Activated T-helper 1 cell treated with anti-CD3 and anti-CD28 coated beads, Interleukin-12 subunit alpha, Interleukin-12 subunit beta, Interleukin-2, Interleukin-4 antibody, amounts not matched to agents 30 ng/mL and 10 ng/mL and 1 ng/mL, durations not matched to agents 14 hours and 24 hours and 36 hours (primary cell): ENCODE data around the gene CSMD2. TPM values are rescaled to one million over a fixed set of nuclear protein-coding genes. Genes with fewer than 3 reads are reported as not detected.

Experiments
- DNase-seq: peaks from one replicate; pipeline ENCODE4 v3.0.0; 2021; ENCODE audit warnings: low spot score
- H3K27ac Mint-ChIP-seq: one replicate; pipeline ENCODE4 v1.8.0; 2021; ENCODE audit warnings: mild to moderate bottlenecking, mixed read lengths
- H3K27me3 Mint-ChIP-seq: one replicate; pipeline ENCODE4 v1.8.0; 2022; ENCODE audit warnings: mild to moderate bottlenecking, moderate library complexity, mixed read lengths; ENCODE audit not compliant: insufficient read depth
- H3K36me3 Mint-ChIP-seq: one replicate; pipeline ENCODE4 v1.8.0; 2021; ENCODE audit warnings: low read depth, mixed read lengths
- H3K4me1 Mint-ChIP-seq: one replicate; pipeline ENCODE4 v1.8.0; 2021; ENCODE audit warnings: low read depth, mixed read lengths
- H3K4me3 Mint-ChIP-seq: one replicate; pipeline ENCODE4 v1.8.0; 2021; ENCODE audit warnings: mild to moderate bottlenecking, moderate library complexity, mixed read lengths
- H3K9me3 Mint-ChIP-seq: one replicate; pipeline ENCODE4 v1.8.0; 2021; ENCODE audit warnings: mixed read lengths
- intact Hi-C: fragments of 100-400 bp; cut with micrococcal nuclease; formaldehyde crosslinking; loops from one replicate; pipeline ENCODE4 v1.15.1; 2024
- total RNA-seq: library from RNA; stranded (reverse); gene quantifications from 2 replicates; pipeline ENCODE4 v1.2.3, GENCODE V29; 2022

Gene CSMD2
- total RNA-seq, 1 donor from 2014 or later: not detected

DNA sequence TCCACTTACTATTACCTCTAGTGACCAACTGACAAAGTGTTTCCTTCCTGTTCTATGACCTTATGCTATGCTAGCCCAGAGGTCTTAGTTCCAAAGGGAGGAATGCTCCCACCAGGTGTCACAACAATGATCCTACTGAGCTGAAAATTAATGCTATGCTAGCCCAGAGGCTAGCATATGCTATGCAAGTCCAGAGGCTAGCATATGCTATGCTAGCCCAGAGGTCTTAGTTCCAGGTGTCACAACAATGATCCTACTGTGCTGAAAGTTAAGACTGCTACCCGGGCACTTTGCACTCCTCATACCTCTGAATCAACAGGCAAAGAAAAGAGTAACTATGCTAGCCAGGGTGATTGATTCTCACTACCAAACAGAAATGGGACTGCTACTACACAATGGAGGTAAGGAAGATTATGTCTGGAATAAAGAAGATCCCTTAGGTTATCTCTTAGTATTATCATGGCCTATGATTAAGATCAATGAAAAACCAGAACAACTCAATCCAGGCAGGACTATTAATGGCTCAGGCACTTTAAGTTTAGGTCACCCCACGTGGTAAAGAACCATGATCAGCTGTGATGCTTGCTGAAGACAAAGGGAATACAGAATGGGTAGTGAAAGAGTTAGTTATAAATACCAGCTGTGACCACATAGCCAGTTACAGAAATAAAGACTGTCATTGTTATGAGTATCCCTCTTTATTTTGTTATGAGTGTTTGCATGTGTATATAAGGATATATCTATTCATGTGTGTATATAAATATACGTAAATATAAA, 114.1 kb downstream of the CSMD2 start:
- H3K27me3 Mint-ChIP-seq: no peaks in the 10 kb centered on the region
- H3K4me1 Mint-ChIP-seq: no peaks in the 10 kb centered on the region
- no peak overlapping the region for H3K27ac Mint-ChIP-seq
- H3K36me3 Mint-ChIP-seq: no peaks in the 10 kb centered on the region
- no peaks in the 10 kb centered on the region for H3K9me3 Mint-ChIP-seq
- no peak overlapping the region for H3K4me3 Mint-ChIP-seq
- DNase-seq: no peak
- intact Hi-C loops: no loop called here

DNA sequence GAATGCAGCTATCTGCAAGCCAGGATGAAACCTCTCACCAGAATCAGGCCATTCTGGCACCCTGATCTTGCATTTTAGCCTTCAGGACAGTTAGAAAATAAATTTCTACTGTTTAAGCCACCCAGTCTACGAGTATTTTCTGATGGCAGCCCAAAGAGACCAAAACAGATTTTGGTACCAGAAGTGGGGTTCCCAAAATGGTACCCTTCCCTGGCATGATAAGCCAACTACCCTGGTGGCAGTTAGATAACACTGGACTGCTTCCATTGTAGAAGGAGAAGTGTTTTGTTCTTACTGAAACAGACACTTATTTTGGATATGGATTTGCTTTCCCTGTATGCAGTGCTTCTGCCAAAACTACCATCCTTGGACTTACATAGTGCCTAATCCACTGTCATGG, 115.0 kb downstream of the CSMD2 start:
- H3K4me3 Mint-ChIP-seq: no peak overlapping the region
- H3K27me3 Mint-ChIP-seq: no peaks in the 10 kb centered on the region
- no peak overlapping the region for H3K27ac Mint-ChIP-seq
- H3K36me3 Mint-ChIP-seq: no peaks in the 10 kb centered on the region
- intact Hi-C loops: no loop called here
- DNase-seq: no peak
- no peaks in the 10 kb centered on the region for H3K9me3 Mint-ChIP-seq
- H3K4me1 Mint-ChIP-seq: no peaks in the 10 kb centered on the region

DNA sequence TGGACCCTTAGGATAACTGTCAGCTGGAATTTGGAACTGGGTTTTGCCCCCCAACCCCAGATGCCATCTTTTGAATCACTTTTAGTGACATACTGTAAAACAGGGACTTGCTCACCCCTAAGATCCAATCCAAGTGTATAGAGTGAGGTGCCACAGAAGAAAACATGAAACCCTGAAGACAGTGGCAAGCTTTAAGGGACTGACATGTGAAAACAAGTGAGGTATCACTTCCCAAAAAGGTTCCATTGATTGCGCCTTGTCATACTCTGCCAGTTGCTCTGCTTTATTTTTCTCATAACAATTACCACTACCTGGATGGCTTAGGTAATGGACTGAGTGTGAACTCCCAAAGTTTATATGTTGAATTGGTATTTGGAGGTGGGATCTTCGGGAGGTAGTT, 115.6 kb downstream of the CSMD2 start:
- Mint-ChIP-seq H3K9me3 (no peaks in the 10 kb centered on the region), H3K4me3 (no peak overlapping the region), H3K4me1 (no peaks in the 10 kb centered on the region), H3K36me3 (no peaks in the 10 kb centered on the region), H3K27me3 (no peaks in the 10 kb centered on the region), H3K27ac (no peak overlapping the region)
- intact Hi-C loops: no loop called here
- DNase-seq: no peak

DNA sequence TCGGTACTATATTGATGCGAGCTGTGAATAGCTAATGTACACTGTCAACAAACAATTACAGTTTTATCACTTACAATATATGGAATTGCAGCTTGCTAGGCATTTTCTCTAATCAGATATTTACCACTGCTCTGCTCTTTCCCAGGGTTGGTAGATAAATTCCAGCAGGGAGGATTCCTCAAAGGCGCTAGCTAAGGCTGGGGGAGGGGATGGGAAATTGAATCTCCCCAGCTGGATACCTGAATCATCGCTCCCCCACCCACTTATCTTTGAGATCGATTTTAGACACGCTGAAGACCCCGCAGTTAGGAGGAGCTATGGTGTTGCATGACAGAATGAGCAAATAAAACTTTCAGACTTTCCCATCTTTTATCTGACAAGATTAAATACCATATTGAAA, 127.2 kb downstream of the CSMD2 start:
- Mint-ChIP-seq H3K9me3 (no peaks in the 10 kb centered on the region), H3K27me3 (peaks cover 2% of the 10 kb centered on the region)

DNA sequence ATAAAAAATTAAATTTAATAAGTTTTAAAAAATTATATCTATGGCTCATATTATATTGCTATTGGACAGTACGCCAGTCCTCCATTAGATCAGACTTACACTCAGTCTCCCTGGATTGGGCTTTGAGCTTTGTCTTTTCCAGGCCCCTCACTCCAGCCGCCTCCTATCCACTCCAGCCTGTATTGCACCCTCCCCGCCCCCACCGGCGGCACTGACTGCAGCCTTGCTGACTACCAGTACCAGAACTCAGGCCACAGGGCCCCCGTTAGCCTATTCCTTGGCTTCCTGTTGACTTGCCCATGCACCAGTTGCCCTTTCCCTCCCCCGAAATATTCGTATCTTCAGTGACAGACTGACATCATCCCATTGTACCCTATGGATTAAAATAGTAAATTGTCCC, 127.9 kb downstream of the CSMD2 start:
- intact Hi-C loops: no loop called here
- no peaks in the 10 kb centered on the region for H3K9me3 Mint-ChIP-seq
- H3K4me1 Mint-ChIP-seq: no peaks in the 10 kb centered on the region
- no peak overlapping the region for H3K27ac Mint-ChIP-seq
- no peak for DNase-seq
- H3K27me3 Mint-ChIP-seq: peaks cover 2% of the 10 kb centered on the region
- H3K4me3 Mint-ChIP-seq: no peak overlapping the region
- no peaks in the 10 kb centered on the region for H3K36me3 Mint-ChIP-seq

More for the DNA sequence above, 127.2 kb downstream of the CSMD2 start:
- H3K27ac Mint-ChIP-seq: no peak overlapping the region
- H3K4me3 Mint-ChIP-seq: no peak overlapping the region
- intact Hi-C loops: no loop called here
- H3K36me3 Mint-ChIP-seq: no peaks in the 10 kb centered on the region
- no peaks in the 10 kb centered on the region for H3K4me1 Mint-ChIP-seq
- no peak for DNase-seq

DNA sequence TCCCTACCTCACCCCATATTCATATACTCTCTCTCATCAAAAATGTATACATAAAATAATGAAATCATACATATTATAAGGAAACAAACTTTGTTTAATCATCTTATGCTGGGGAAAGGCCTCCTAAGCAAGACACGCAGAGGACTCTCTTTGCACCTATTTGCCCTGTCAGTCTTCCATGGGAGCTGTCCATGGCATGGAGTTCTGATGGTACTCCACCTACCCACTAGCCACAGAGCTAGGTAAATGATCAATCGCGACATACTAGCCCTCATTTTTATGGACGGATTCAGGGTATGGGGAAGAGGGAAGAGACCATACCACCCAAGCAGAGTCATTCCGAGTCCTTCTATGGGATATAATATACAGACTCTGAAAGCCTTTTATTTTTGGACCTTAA, 131.0 kb downstream of the CSMD2 start:
- Mint-ChIP-seq H3K27ac (no peak overlapping the region), H3K27me3 (peaks cover 2% of the 10 kb centered on the region), H3K4me3 (no peak overlapping the region), H3K36me3 (no peaks in the 10 kb centered on the region), H3K9me3 (no peaks in the 10 kb centered on the region), H3K4me1 (no peaks in the 10 kb centered on the region)
- no peak for DNase-seq
- intact Hi-C loops: no loop called here

DNA sequence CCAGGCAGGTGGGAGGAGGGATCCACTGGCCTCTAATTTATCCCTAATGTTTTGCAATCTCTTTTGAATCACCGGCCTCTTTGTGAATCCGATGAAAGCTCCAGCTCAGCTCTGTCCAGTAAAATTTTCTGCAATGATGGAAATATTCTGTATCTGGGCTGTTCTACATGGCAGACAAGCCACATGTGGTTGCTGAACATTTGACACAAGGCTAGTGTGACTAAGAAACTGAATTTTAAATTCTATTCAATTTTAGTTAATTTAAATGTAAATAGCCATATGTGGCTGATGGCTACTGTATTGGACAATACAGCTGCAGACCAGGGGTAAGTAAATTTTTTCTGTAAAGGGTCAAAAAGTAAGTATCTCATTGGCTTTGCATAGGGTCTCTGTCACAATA, 135.1 kb downstream of the CSMD2 start:
- intact Hi-C loops: no loop called here
- DNase-seq: no peak
- H3K4me3 Mint-ChIP-seq: no peak overlapping the region
- H3K27me3 Mint-ChIP-seq: peaks cover 6% of the 10 kb centered on the region
- no peaks in the 10 kb centered on the region for H3K4me1 Mint-ChIP-seq
- H3K27ac Mint-ChIP-seq: no peak overlapping the region
- H3K36me3 Mint-ChIP-seq: no peaks in the 10 kb centered on the region
- no peaks in the 10 kb centered on the region for H3K9me3 Mint-ChIP-seq

DNA sequence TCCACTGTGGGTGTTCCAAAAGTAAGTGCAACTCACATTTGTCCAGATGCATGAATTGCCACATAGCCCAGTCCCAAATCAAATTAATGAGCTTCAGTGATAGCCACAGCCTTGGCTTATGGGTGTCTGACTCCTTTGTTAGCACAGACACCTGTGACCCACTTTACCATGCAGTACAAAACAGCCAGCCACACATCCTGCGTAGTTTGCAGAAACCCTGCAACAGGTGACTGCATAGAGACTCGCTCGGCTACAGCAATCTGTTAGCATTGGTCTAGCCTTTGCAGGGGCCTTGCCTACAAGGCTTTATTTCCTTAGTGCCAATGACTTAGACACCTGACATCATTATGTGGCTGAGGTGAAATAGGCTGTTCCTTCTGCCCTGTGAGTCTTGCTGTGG, 135.5 kb downstream of the CSMD2 start:
- Mint-ChIP-seq H3K27me3 (peaks cover 4% of the 10 kb centered on the region), H3K36me3 (no peaks in the 10 kb centered on the region), H3K9me3 (no peaks in the 10 kb centered on the region), H3K4me3 (no peak overlapping the region), H3K4me1 (no peaks in the 10 kb centered on the region), H3K27ac (no peak overlapping the region)
- DNase-seq: no peak
- intact Hi-C loops: no loop called here

DNA sequence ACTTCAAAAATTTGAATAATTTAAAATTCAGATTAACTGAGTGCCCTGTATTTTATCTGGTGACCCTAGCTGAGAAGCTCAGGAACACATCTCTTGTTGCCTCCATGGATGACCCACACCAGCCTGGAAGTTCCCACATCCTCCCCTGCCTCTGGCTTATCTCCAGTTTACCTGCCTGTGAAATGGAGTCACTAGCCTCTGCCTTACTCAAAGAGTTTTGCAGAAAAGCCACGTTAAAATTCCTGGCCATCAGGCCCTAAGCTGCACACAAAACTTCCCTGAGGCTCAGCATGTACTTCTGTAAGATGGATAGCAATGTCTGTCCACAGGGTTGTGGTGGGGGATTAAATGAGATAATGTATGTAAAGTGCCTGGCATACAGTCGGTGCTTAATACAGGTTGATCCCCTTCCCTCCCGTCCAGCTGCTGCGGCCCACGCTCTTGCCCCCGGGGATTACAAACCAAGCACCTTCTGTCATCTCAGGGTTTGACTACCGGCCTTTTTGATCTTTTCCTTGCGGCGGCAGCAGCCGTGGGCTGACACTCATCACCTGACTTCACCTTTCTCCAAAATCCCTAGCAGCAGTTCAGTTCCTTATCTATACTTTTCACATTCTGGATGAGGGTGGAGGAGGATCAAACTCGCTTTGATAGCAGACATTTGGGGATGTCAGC, 136.5 kb downstream of the CSMD2 start:
- peaks cover 4% of the 10 kb centered on the region for H3K27me3 Mint-ChIP-seq
- no peaks in the 10 kb centered on the region for H3K9me3 Mint-ChIP-seq
- DNase-seq: no peak
- intact Hi-C loops: no loop called here
- H3K4me1 Mint-ChIP-seq: no peaks in the 10 kb centered on the region
- no peak overlapping the region for H3K27ac Mint-ChIP-seq
- no peak overlapping the region for H3K4me3 Mint-ChIP-seq
- H3K36me3 Mint-ChIP-seq: no peaks in the 10 kb centered on the region

DNA sequence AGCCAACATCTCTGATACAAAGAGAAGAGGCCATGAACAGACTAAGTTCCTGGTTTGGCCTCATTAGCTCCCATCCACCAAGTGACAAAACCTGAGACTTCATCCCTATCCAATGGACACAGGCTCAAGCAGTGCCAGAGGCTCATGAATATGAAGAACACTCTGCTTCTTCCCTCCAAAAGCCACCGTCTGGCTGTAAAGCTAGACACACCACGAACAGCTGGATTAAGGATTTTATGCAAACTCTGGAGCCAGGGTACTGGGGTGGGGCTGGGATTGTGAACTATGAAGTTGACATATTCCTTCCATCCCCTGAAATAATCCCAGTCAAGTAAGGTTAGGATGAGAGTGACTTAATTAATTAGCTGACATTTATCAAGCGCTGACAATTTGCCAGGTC, 139.4 kb downstream of the CSMD2 start:
- Mint-ChIP-seq H3K9me3 (no peaks in the 10 kb centered on the region), H3K4me3 (no peak overlapping the region), H3K4me1 (no peaks in the 10 kb centered on the region), H3K36me3 (no peaks in the 10 kb centered on the region), H3K27me3 (peaks cover 4% of the 10 kb centered on the region), H3K27ac (no peak overlapping the region)
- intact Hi-C loops: no loop called here
- no peak for DNase-seq

DNA sequence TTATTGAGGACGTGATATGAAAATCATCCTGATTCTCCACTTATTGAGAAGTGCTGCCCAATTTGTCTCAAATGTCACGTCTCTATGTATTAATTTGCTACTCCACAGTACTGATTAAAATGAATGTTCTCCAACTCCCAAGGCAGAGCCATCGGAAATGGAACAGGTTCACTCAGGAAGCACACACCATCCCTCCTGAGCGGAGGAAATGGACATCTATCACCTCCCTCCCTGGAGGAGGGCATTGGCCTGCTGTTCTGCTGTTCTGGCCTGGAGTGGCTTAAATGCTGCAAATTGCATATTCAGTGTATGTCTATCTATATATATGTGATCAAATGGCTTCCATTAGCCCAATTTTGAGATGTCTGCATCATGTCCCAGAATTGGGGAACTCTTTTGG, 140.5 kb downstream of the CSMD2 start:
- DNase-seq: no peak
- Mint-ChIP-seq H3K27ac (no peak overlapping the region), H3K27me3 (peaks cover 4% of the 10 kb centered on the region), H3K9me3 (no peaks in the 10 kb centered on the region), H3K4me3 (no peak overlapping the region), H3K4me1 (no peaks in the 10 kb centered on the region), H3K36me3 (no peaks in the 10 kb centered on the region)
- intact Hi-C loops: no loop called here

DNA sequence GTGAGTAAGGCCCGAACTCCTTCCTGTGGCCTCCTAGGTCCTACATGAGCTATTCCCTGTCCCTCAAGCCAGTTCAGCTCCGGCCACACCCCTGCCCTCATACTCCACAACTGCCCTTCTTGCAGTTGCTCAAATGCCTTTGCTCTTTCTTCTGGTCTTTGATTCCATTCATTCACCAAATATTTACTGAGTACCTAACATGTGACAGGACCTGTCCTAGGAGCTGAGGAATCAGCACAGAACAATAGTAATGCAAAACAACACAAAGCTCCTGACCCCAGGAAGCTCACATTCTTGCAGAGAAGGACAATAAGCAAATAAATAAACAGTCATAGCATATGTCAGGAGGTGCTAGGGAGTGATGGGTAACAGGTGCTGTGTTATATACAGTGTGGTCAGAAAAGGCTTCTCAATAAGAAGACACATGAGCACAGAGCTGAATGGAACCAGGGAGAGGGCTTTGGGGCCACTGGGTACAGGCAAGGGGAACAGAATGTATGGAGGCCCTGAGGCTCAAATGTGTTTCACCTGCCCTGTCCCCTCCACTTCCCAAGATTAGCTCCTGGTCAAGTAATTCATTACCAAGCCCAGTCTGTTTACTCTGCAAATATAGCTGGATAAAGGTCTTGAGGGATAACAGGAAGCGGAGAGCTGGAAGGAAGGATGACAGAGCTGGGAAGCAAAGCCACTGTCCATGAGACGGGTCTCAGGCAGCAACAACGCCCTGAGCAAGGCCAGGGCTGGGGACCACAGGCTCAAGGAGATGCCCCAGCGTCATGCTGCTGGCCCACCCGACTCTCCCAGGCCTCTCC, 145.1 kb downstream of the CSMD2 start:
- no peaks in the 10 kb centered on the region for H3K9me3 Mint-ChIP-seq
- no peaks in the 10 kb centered on the region for H3K27me3 Mint-ChIP-seq
- no peaks in the 10 kb centered on the region for H3K4me1 Mint-ChIP-seq
- no peak for DNase-seq
- H3K4me3 Mint-ChIP-seq: no peak overlapping the region
- H3K36me3 Mint-ChIP-seq: no peaks in the 10 kb centered on the region
- intact Hi-C loops: no loop called here
- no peak overlapping the region for H3K27ac Mint-ChIP-seq

DNA sequence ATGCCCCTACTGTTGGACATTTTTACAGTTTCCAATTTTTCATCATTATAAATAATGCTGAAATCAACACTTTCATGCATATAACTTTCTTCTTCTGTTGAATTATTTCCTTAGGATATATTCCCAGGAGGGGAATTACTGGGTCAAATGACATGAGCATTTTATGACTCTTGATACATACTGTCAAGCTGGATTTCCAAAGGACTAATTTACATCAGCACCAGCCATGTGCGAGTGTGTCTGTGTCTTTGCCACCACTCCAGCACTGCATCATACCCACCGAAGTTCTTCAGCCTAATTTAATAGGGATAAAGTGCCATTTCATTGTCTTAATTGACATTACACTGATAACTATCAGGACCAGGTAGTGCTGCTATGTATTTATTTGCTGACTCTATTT, 146.7 kb downstream of the CSMD2 start:
- no peaks in the 10 kb centered on the region for H3K27me3 Mint-ChIP-seq
- H3K9me3 Mint-ChIP-seq: no peaks in the 10 kb centered on the region
- no peak overlapping the region for H3K4me3 Mint-ChIP-seq
- intact Hi-C loops: no loop called here
- H3K4me1 Mint-ChIP-seq: no peaks in the 10 kb centered on the region
- no peak overlapping the region for H3K27ac Mint-ChIP-seq
- no peak for DNase-seq
- no peaks in the 10 kb centered on the region for H3K36me3 Mint-ChIP-seq
